H1 (cell line): ENCODE data around the gene DACT3. TPM values are rescaled to one million over a fixed set of nuclear protein-coding genes. Genes with fewer than 3 reads are reported as not detected.
A peak's percentile ranks its signal among the peaks of the same experiment; 100 is the strongest.

ENCODE experiments used
- CTCF ChIA-PET: fragments of 300-600 bp; sonication (Branson Sonifier 250); formaldehyde crosslinking; loops from one replicate; lab custom pipeline; 2021; ENCODE audit not compliant: partially characterized antibody; lab: Charles Lee
- POLR2A ChIA-PET: fragments of 300-600 bp; sonication (Branson Sonifier 250); formaldehyde crosslinking; loops from one replicate; lab custom pipeline; 2021; ENCODE audit warnings: inconsistent platforms; ENCODE audit not compliant: partially characterized antibody; lab: Charles Lee
- DNase-seq, 2 experiments: peaks; one replicate each; pipeline versions ENCODE4 v3.0.0 to v3.0.0-alpha.2; 2010 to 2022; ENCODE audit warnings: low spot score in 2 of 2, low read depth in 1 of 2, mixed read lengths in 1 of 2
- FAIRE-seq: peaks from 2 replicates; lab custom pipeline; 2011; peaks lifted over from hg19 to GRCh38; lab: Jason Lieb, UNC
- H2AFZ ChIP-seq: 2 replicates; pipeline ENCODE4 v1.8.1; 2012; ENCODE audit warnings: low read length, inconsistent platforms
- H2AK5ac ChIP-seq: 2 replicates; pipeline ENCODE4 v1.6.1; 2013; ENCODE audit warnings: low read depth, low read length
- H2BK120ac ChIP-seq: replicated peaks from 2 replicates; pipeline ENCODE3; 2013; ENCODE audit warnings: low read depth, low read length, inconsistent platforms
- H2BK12ac ChIP-seq: 2 replicates; pipeline ENCODE4 v1.6.1; 2013; ENCODE audit warnings: low read depth, low read length
- H2BK15ac ChIP-seq: 2 replicates; pipeline ENCODE4 v1.6.1; 2013; ENCODE audit warnings: low read length
- H2BK20ac ChIP-seq: 2 replicates; pipeline ENCODE4 v1.6.1; 2013; ENCODE audit warnings: low read length
- H2BK5ac ChIP-seq: 2 replicates; pipeline ENCODE4 v1.6.1; 2013; ENCODE audit warnings: low read depth, low read length
- H3K14ac ChIP-seq: 2 replicates; pipeline ENCODE4 v1.6.1; 2013; ENCODE audit warnings: inconsistent platforms; ENCODE audit not compliant: insufficient read length
- H3K18ac ChIP-seq: 2 replicates; pipeline ENCODE4 v1.6.1; 2013; ENCODE audit warnings: low read length; ENCODE audit errors: extremely low read depth
- H3K23ac ChIP-seq: 2 replicates; pipeline ENCODE4 v1.6.1; 2013; ENCODE audit warnings: inconsistent platforms; ENCODE audit not compliant: insufficient read length
- H3K23me2 ChIP-seq: 2 replicates; pipeline ENCODE4 v1.6.1; 2013; ENCODE audit warnings: low read depth, low read length
- H3K27ac ChIP-seq: 2 replicates; pipeline ENCODE4 v1.6.1; 2011; ENCODE audit warnings: low read depth, low read length, inconsistent platforms
- H3K27me3 ChIP-seq, 4 experiments: replicated peaks in 1 of 4; 1 replicate in 1 of 4; 2 replicates in 3 of 4; pipeline versions ENCODE4 v1.6.1 to v1.8.1; 2011 to 2013; ENCODE audit warnings: low read length in 3 of 4, mild to moderate bottlenecking in 3 of 4, inconsistent platforms in 2 of 4, mixed read lengths in 2 of 4, moderate library complexity in 1 of 4; ENCODE audit not compliant: control insufficient read depth in 3 of 4, insufficient read depth in 3 of 4; ENCODE audit errors: extremely low read depth in 1 of 4
- H3K36me3 ChIP-seq, 4 experiments: 2 replicates each; pipeline versions ENCODE4 v1.6.1 to v1.8.1; 2011 to 2013; ENCODE audit warnings: mild to moderate bottlenecking in 4 of 4, low read length in 3 of 4, moderate library complexity in 2 of 4, control low read depth in 1 of 4, inconsistent platforms in 1 of 4; ENCODE audit not compliant: insufficient read depth in 4 of 4, control insufficient read depth in 2 of 4
- H3K4ac ChIP-seq: replicated peaks from 2 replicates; pipeline ENCODE3; 2013; ENCODE audit warnings: low read length, low read depth, mixed read lengths, inconsistent platforms; ENCODE audit not compliant: insufficient read length
- H3K4me1 ChIP-seq, 4 experiments: replicated peaks in 1 of 4; 1 replicate in 1 of 4; 2 replicates in 3 of 4; pipeline versions ENCODE4 v1.6.1 to v1.8.1; 2011 to 2013; ENCODE audit warnings: low read length in 3 of 4, inconsistent platforms in 2 of 4, mixed read lengths in 1 of 4; ENCODE audit not compliant: insufficient read depth in 4 of 4, control insufficient read depth in 3 of 4
- H3K4me2 ChIP-seq, 2 experiments: 2 replicates each; pipeline versions ENCODE4 v1.6.1 to v1.8.1; 2011 to 2013; ENCODE audit warnings: low read depth in 2 of 2, low read length in 2 of 2, control low read depth in 1 of 2, inconsistent platforms in 1 of 2, mild to moderate bottlenecking in 1 of 2; ENCODE audit not compliant: insufficient read depth in 1 of 2
- H3K4me3 ChIP-seq, 4 experiments: fragments of 200-600, 300-600 bp in 1 of 4; sonication (generic), shearing (Covaris generic), sonication (Bioruptor Twin) in 1 of 4; 2 replicates each; pipeline versions ENCODE4 v1.5.1 to v1.8.1; 2011 to 2016; ENCODE audit warnings: low read length in 4 of 4, low read depth in 3 of 4, control low read depth in 2 of 4, inconsistent platforms in 2 of 4, mild to moderate bottlenecking in 2 of 4, mixed read lengths in 1 of 4, moderate library complexity in 1 of 4; ENCODE audit not compliant: insufficient read depth in 2 of 4; ENCODE audit errors: extremely low read depth in 1 of 4
- H3K56ac ChIP-seq: replicated peaks from 2 replicates; pipeline ENCODE3; 2013; ENCODE audit warnings: low read depth, mild to moderate bottlenecking, mixed read lengths, low read length, inconsistent platforms; ENCODE audit not compliant: insufficient read length
- H3K79me1 ChIP-seq: 2 replicates; pipeline ENCODE4 v1.6.1; 2013; ENCODE audit warnings: low read depth, low read length, control low read depth
- H3K79me2 ChIP-seq, 2 experiments: 2 replicates each; pipeline versions ENCODE4 v1.6.1 to v1.8.1; 2012 to 2013; ENCODE audit warnings: low read length in 2 of 2, mild to moderate bottlenecking in 2 of 2, inconsistent platforms in 1 of 2; ENCODE audit not compliant: insufficient read depth in 2 of 2, control insufficient read depth in 1 of 2
- H3K9ac ChIP-seq, 4 experiments: replicated peaks in 1 of 4; 1 replicate in 1 of 4; 2 replicates in 3 of 4; pipeline versions ENCODE4 v1.6.1 to v1.8.1; 2011 to 2013; ENCODE audit warnings: low read depth in 3 of 4, low read length in 3 of 4, control low read depth in 2 of 4, mild to moderate bottlenecking in 2 of 4, moderate library complexity in 2 of 4, inconsistent platforms in 1 of 4; ENCODE audit errors: extremely low read depth in 1 of 4
- H3K9me3 ChIP-seq, 2 experiments: 2 replicates each; pipeline versions ENCODE4 v1.6.1 to v1.8.1; 2012 to 2013; ENCODE audit warnings: mild to moderate bottlenecking in 2 of 2, moderate library complexity in 2 of 2, control low read depth in 1 of 2, inconsistent platforms in 1 of 2, low read depth in 1 of 2, low read length in 1 of 2, mixed read lengths in 1 of 2; ENCODE audit not compliant: insufficient read depth in 2 of 2
- H4K20me1 ChIP-seq, 2 experiments: replicated peaks in 1 of 2; 2 replicates each; pipeline versions ENCODE3 to v1.8.1; 2011 to 2013; ENCODE audit warnings: inconsistent platforms in 2 of 2, low read length in 2 of 2, mild to moderate bottlenecking in 1 of 2; ENCODE audit not compliant: insufficient read depth in 2 of 2, control insufficient read depth in 1 of 2
- H4K5ac ChIP-seq: 2 replicates; pipeline ENCODE4 v1.6.1; 2013; ENCODE audit warnings: low read length, low read depth, mixed read lengths, inconsistent platforms; ENCODE audit not compliant: insufficient read length
- H4K8ac ChIP-seq: 2 replicates; pipeline ENCODE4 v1.8.0; 2013; ENCODE audit warnings: mild to moderate bottlenecking, moderate library complexity, low read length, inconsistent platforms; ENCODE audit not compliant: insufficient read depth; ENCODE audit errors: extremely low read depth
- H4K91ac ChIP-seq: replicated peaks from 2 replicates; pipeline ENCODE3; 2013; ENCODE audit warnings: low read length, mixed read lengths, inconsistent platforms; ENCODE audit not compliant: insufficient read length
- WGBS, 2 experiments: shearing (Covaris generic) in 1 of 2; methylation state at CpG; one replicate each; pipeline versions ENCODE4 v1.1.6 to v1.1.7; 2013 to 2015; ENCODE audit warnings: low lambda C conversion rate in 2 of 2, mixed read lengths in 2 of 2, inconsistent platforms in 1 of 2, low coverage in 1 of 2, missing lambda C conversion rate in 1 of 2; ENCODE audit not compliant: insufficient replicate concordance in 2 of 2, insufficient coverage in 1 of 2, insufficient read length in 1 of 2; ENCODE audit errors: extremely low coverage in 1 of 2, missing lambda C conversion rate in 1 of 2; 5-methylcytosine and 5-hydroxymethylcytosine counted together
- polyA plus RNA-seq, 7 experiments: library from polyadenylated mRNA; depleted of rRNA in 3 of 7; stranded (reverse) in 5 of 7; unstranded in 2 of 7; fragments of >200 nt in 5 of 7; fragments of 200-250 nt in 2 of 7; gene quantifications; 1 replicate in 5 of 7; 2 replicates in 1 of 7; 4 replicates in 1 of 7; pipeline versions ENCODE4 v1.2.1 to v1.2.3, GENCODE V29; 2011 to 2013; ENCODE audit warnings: missing spikeins in 2 of 7, mixed read lengths in 2 of 7
- total RNA-seq: library from RNA; stranded (reverse); fragmentation: NEBNext Ultra II Directional; extraction: Animal tissue kit (Norgen Biotek cat#: 25700); gene quantifications from 2 replicates; pipeline ENCODE4 v1.2.1, GENCODE V29; 2021

Gene DACT3
- total and polyA plus RNA-seq, 2 of the 8 experiments (the other 6 are each of a cell fraction or from before 2014, with no cell fraction given), result 1.8 to 2.0 TPM

DNA sequence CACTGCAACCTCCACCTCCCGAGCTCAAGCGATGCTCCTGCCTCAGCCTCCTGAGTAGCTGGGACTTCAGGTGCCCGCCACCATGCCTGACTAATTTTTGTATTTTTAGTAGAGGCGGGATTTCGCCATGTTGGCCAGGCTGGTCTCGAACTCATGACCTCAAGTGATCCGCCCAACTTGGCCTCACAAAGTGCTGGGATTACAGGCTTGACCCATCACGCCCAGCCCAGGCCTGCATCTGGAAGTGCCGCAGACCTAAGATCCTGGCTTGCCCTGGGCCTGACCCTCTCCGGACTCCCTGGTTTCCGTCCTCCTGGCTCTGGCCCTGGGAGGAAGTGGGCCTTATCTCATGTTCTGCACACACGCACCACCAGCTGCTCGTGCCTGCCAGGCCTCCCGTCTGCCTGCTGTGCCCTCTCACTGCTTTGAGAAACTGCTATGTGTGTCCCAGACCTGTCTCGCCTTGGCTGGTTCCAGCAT, 31.4 kb downstream of the DACT3 start:
- Histone ChIP-seq H3K27me3 (peaks cover 0 to 15% (median 11%) of the 10 kb centered on the region in 4 experiments; a peak in 6 of 7 replicates), H3K27ac (no peak overlapping the region), H3K9ac (no peak overlapping the region), H3K79me1 (no peaks in the 10 kb centered on the region; the same call in 1 of the 2 replicates), H3K79me2 (no peaks in the 10 kb centered on the region), H3K4me2 (no peak overlapping the region), H2BK20ac (no peak overlapping the region), H3K4ac (no peak overlapping the region), H2BK12ac (peak overlapping the region; percentile 35; the same call in 1 of the 2 replicates), H4K20me1 (no peaks in the 10 kb centered on the region), H3K14ac (no peak overlapping the region), H3K18ac (no peak overlapping the region; the same call in 1 of the 2 replicates), H3K56ac (no peak overlapping the region), H2AFZ (no peak overlapping the region), H2AK5ac (no peak overlapping the region), H2BK5ac (no peak overlapping the region), H3K4me3 (no peak overlapping the region), H3K9me3 (no peaks in the 10 kb centered on the region), H3K23ac (no peak overlapping the region), H4K91ac (no peak overlapping the region), H2BK120ac (no peak overlapping the region), H3K4me1 (peaks cover 0 to 19% (median 12%) of the 10 kb centered on the region in 4 experiments; a peak in 6 of 7 replicates), H2BK15ac (peak overlapping the region; percentile 92; the same call in 1 of the 2 replicates), H4K5ac (no peak overlapping the region), H4K8ac (no peak overlapping the region; the same call in 1 of the 2 replicates), H3K23me2 (peaks cover 6% of the 10 kb centered on the region; the same call in 1 of the 2 replicates), H3K36me3 (no peaks in the 10 kb centered on the region)
- CTCF ChIA-PET, result interaction anchor here (0.6 to 15.3 kb wide), 7 partner anchors 13 to 173 kb away, joined by 3 to 309 read pairs (median 5); partner anchors contain the start of gene DACT3
- no peak for DNase-seq
- POLR2A ChIA-PET, result interaction anchor here (1.8 kb wide), 1 partner anchor 28 kb away, joined by 7 read pairs; no protein-coding TSS in a partner anchor
- FAIRE-seq, result no peak
- WGBS, 2 experiments, result 92% methylated on average over 13 of the region's 15 CpGs; no CpG with 5 or more reads in 1 of the 2 experiments
